WTC11 (cell line): ENCODE results near the gene RAB7A. TPM values are rescaled to one million over a fixed set of nuclear protein-coding genes. Genes with fewer than 3 reads are reported as not detected.

Source experiments
- ATAC-seq: fragments of 200-7000 bp; cut with Tn5 transposase; 2 replicates; pipeline ENCODE4 v1.10.0; 2021; ENCODE audit warnings: mild to moderate bottlenecking, moderate library complexity
- CTCF ChIA-PET: fragments of 300-600 bp; sonication (Branson Sonifier 250); formaldehyde crosslinking; loops from one replicate; lab custom pipeline; 2021; ENCODE audit warnings: antibody characterized with exemption; lab: Charles Lee
- POLR2A ChIA-PET: fragments of 350-600 bp; sonication (Branson Sonifier 250); formaldehyde crosslinking; loops from one replicate; lab custom pipeline; 2021; ENCODE audit warnings: antibody characterized with exemption; lab: Charles Lee
- DNase-seq: peaks from one replicate; pipeline ENCODE4 v3.0.0; 2021; ENCODE audit warnings: low spot score
- H3K27ac Mint-ChIP-seq: 2 replicates; pipeline ENCODE4 v1.8.0; 2021; ENCODE audit warnings: mixed read lengths
- H3K27me3 Mint-ChIP-seq: 2 replicates; pipeline ENCODE4 v1.8.0; 2021; ENCODE audit warnings: low read depth, mild to moderate bottlenecking, moderate library complexity, mixed read lengths
- H3K36me3 Mint-ChIP-seq: 2 replicates; pipeline ENCODE4 v1.8.0; 2021; ENCODE audit warnings: mixed read lengths
- H3K4me1 Mint-ChIP-seq: 2 replicates; pipeline ENCODE4 v1.8.0; 2022; ENCODE audit warnings: mixed read lengths
- H3K4me3 Mint-ChIP-seq: 2 replicates; pipeline ENCODE4 v1.8.0; 2021; ENCODE audit warnings: mild to moderate bottlenecking, moderate library complexity, mixed read lengths
- H3K9me3 Mint-ChIP-seq: 2 replicates; pipeline ENCODE4 v1.8.0; 2021; ENCODE audit warnings: mixed read lengths
- AFF4 ChIP-seq: sonication (generic); formaldehyde crosslinking; IDR thresholded peaks from 2 replicates; pipeline ENCODE4 v1.8.1; 2023; ENCODE audit warnings: mild to moderate bottlenecking, missing genetic modification reagents, borderline replicate concordance
- CREM ChIP-seq: sonication (generic); formaldehyde crosslinking; IDR thresholded peaks from 2 replicates; pipeline ENCODE4 v1.8.1; 2022; ENCODE audit warnings: mild to moderate bottlenecking, missing genetic modification reagents, moderate library complexity
- ESRRA ChIP-seq: sonication (generic); formaldehyde crosslinking; IDR thresholded peaks from 2 replicates; pipeline ENCODE4 v1.8.1; 2022; ENCODE audit warnings: mild to moderate bottlenecking, missing genetic modification reagents, borderline replicate concordance
- JUN ChIP-seq: sonication (generic); formaldehyde crosslinking; IDR thresholded peaks from 2 replicates; pipeline ENCODE4 v1.8.0; 2023; ENCODE audit warnings: mild to moderate bottlenecking, missing genetic modification reagents
- NR2C2 ChIP-seq: sonication (generic); formaldehyde crosslinking; IDR thresholded peaks from 2 replicates; pipeline ENCODE4 v1.8.0; 2022; ENCODE audit warnings: mild to moderate bottlenecking, missing genetic modification reagents
- RELA ChIP-seq: sonication (generic); formaldehyde crosslinking; IDR thresholded peaks from 2 replicates; pipeline ENCODE4 v1.8.1; 2022; ENCODE audit warnings: missing genetic modification reagents, mild to moderate bottlenecking, borderline replicate concordance
- SMAD4 ChIP-seq: sonication (generic); formaldehyde crosslinking; IDR thresholded peaks from 2 replicates; pipeline ENCODE4 v1.8.0; 2022; ENCODE audit warnings: mild to moderate bottlenecking, missing genetic modification reagents
- SOX15 ChIP-seq: fragments of 250-450 bp; sonication (Bioruptor Pico); IDR thresholded peaks from 2 replicates; pipeline ENCODE4 v1.9.0; 2021; ENCODE audit warnings: mild to moderate bottlenecking
- ZBTB21 ChIP-seq: sonication (generic); formaldehyde crosslinking; IDR thresholded peaks from 2 replicates; pipeline ENCODE4 v1.8.1; 2023; ENCODE audit warnings: mild to moderate bottlenecking, missing genetic modification reagents, borderline replicate concordance
- ZNF263 ChIP-seq: sonication (generic); formaldehyde crosslinking; IDR thresholded peaks from 2 replicates; pipeline ENCODE4 v1.8.1; 2022; ENCODE audit warnings: low read depth, mild to moderate bottlenecking, moderate library complexity, missing genetic modification reagents
- ZNF281 ChIP-seq: sonication (generic); formaldehyde crosslinking; IDR thresholded peaks from 2 replicates; pipeline ENCODE4 v1.8.0; 2023; ENCODE audit warnings: mild to moderate bottlenecking, missing genetic modification reagents
- ZNF425 ChIP-seq: fragments of 250-450 bp; sonication (Bioruptor Pico); conservative IDR thresholded peaks from 2 replicates; pipeline ENCODE4 v1.9.0; 2021; ENCODE audit warnings: mild to moderate bottlenecking
- total RNA-seq: library from RNA; stranded (reverse); gene quantifications from 3 replicates; pipeline ENCODE4 v1.2.3, GENCODE V29; 2021

Gene RAB7A
- total RNA-seq, 1 experiment from 2014 or later, result 184 TPM

- TF ChIP-seq ZNF281 (no peak), ZNF425 (CRISPR knock-in tag) (no peak), SMAD4 (CRISPR knock-in tag) (no peak), ESRRA (no peak), JUN (CRISPR knock-in tag) (no peak), ZNF263 (CRISPR knock-in tag) (no peak), ZBTB21 (CRISPR knock-in tag) (no peak), SOX15 (CRISPR knock-in tag) (no peak), NR2C2 (no peak)
These were observed 24.4 kb upstream of the RAB7A start (continued) for GRCh38 chr3:128701342-128702212.

GRCh38 chr3:128702391-128702790 lies 23.6 kb upstream of the RAB7A start:
- no peaks in the 10 kb centered on the region for H3K4me1 Mint-ChIP-seq
- no peaks in the 10 kb centered on the region for H3K36me3 Mint-ChIP-seq

More at GRCh38 chr3:128702391-128702790, 23.6 kb upstream of the RAB7A start:
- TF ChIP-seq AFF4 (CRISPR knock-in tag) (no peak), CREM (CRISPR knock-in tag) (no peak), RELA (CRISPR knock-in tag) (no peak)
- Mint-ChIP-seq H3K27me3 (peaks cover 4% of the 10 kb centered on the region; the same call in 1 of the 2 replicates), H3K9me3 (no peaks in the 10 kb centered on the region), H3K4me3 (no peak overlapping the region), H3K27ac (no peak overlapping the region)
- no peak for DNase-seq
- CTCF ChIA-PET, result interaction anchor here (1.4 kb wide), 1 partner anchor 22 kb away, joined by 4 read pairs; no protein-coding TSS in a partner anchor
- POLR2A ChIA-PET, result no interaction called here
- no peak for ATAC-seq
